AG04450 (cell line): ENCODE measurements around the gene MMD. TPM values are rescaled to one million over a fixed set of nuclear protein-coding genes. Genes with fewer than 3 reads are reported as not detected.

ENCODE experiments used
- CTCF ChIA-PET: fragments of 300-600, 350-600 bp; formaldehyde crosslinking; extraction: SDS; loops from one replicate; lab custom pipeline; 2022; ENCODE audit warnings: antibody characterized with exemption, inconsistent platforms; lab: Charles Lee
- POLR2A ChIA-PET: fragments of 350-600 bp; formaldehyde crosslinking; extraction: SDS; loops from one replicate; lab custom pipeline; 2021; ENCODE audit warnings: antibody characterized with exemption, inconsistent platforms; lab: Yijun Ruan, JAX
- DNase-seq: peaks from one replicate; pipeline ENCODE4 v3.0.0-alpha.2; 2011; ENCODE audit warnings: low read depth, low spot score
- H3K27ac ChIP-seq: one replicate; pipeline ENCODE4 v1.5.1; 2012; ENCODE audit warnings: low read depth, low read length, control low read depth
- H3K27me3 ChIP-seq: one replicate; pipeline ENCODE4 v1.6.0; 2012; ENCODE audit warnings: low read length; ENCODE audit not compliant: control insufficient read depth, insufficient read depth
- H3K4me3 ChIP-seq: 2 replicates; pipeline ENCODE4 v1.5.1; 2011; ENCODE audit warnings: mild to moderate bottlenecking, low read depth, low read length, control low read depth
- H3K9me3 ChIP-seq: 2 replicates; pipeline ENCODE4 v1.5.1; 2012; ENCODE audit warnings: low read length; ENCODE audit not compliant: control insufficient read depth, insufficient read depth
- CTCF ChIP-seq: IDR thresholded peaks from 2 replicates; pipeline ENCODE4 v1.5.1; 2011; ENCODE audit warnings: low read depth, low read length, control low read depth, inconsistent platforms
- polyA plus RNA-seq: library from polyadenylated mRNA; depleted of rRNA; stranded (reverse); fragments of >200 nt; gene quantifications from 2 replicates; pipeline ENCODE4 v1.2.3, GENCODE V29; 2011

The MMD gene
- polyA plus RNA-seq, 1 experiment: 41.6 TPM

GRCh38 chr17:55462234-55462633, 40.6 kb upstream of the MMD start:
- no peak for TF ChIP-seq CTCF
- Histone ChIP-seq H3K27ac (no peak overlapping the region), H3K4me3 (no peak overlapping the region), H3K27me3 (no peaks in the 10 kb centered on the region), H3K9me3 (no peaks in the 10 kb centered on the region)
- ChIA-PET POLR2A (no interaction called here), CTCF (interaction anchor here (2.7 kb wide), 1 partner anchor 52 kb away, joined by 8 read pairs; no protein-coding TSS in a partner anchor)
- DNase-seq: no peak

DNA sequence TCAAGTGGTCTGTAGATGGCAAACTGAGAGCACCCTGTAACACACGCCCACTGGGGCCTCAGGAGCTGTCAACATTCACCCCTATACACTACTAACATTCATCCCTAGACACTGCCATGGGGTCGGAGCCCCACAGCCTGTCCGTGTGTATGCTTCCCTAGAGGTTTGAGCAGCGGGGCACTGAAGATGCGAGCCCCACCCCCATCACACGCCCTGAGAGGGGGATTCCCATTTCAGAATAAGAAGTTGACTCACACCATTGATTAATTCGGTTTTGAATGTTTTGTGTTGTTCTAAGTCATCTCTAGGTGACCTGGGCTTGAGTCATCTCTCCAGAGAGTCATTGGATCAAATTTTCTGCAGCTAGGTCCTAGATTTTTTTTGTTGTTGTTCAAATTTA, 37.3 kb upstream of the MMD start:
- Histone ChIP-seq H3K27ac (no peak overlapping the region), H3K9me3 (no peaks in the 10 kb centered on the region), H3K27me3 (no peaks in the 10 kb centered on the region), H3K4me3 (no peak overlapping the region)
- POLR2A ChIA-PET: interaction anchor here (1.4 kb wide), 1 partner anchor 25 kb away, joined by 4 read pairs; no protein-coding TSS in a partner anchor
- CTCF ChIA-PET: interaction anchor here (1.3 kb wide), 1 partner anchor 142 kb away, joined by 3 read pairs; no protein-coding TSS in a partner anchor
- no peak for DNase-seq
- TF ChIP-seq CTCF: no peak

GRCh38 chr17:55458287-55458900, 36.8 kb upstream of the MMD start:
- Histone ChIP-seq H3K27ac (no peak overlapping the region), H3K9me3 (no peaks in the 10 kb centered on the region), H3K27me3 (no peaks in the 10 kb centered on the region), H3K4me3 (no peak overlapping the region)
- CTCF ChIA-PET: interaction anchor here (1.3 kb wide), 1 partner anchor 143 kb away, joined by 3 read pairs; no protein-coding TSS in a partner anchor
- DNase-seq: no peak
- no peak for TF ChIP-seq CTCF
- POLR2A ChIA-PET: interaction anchor here (1.4 kb wide), 1 partner anchor 25 kb away, joined by 4 read pairs; no protein-coding TSS in a partner anchor

- H3K9me3 ChIP-seq: no peaks in the 10 kb centered on the region
- no peak overlapping the region for H3K27ac ChIP-seq
- no peaks in the 10 kb centered on the region for H3K27me3 ChIP-seq
- DNase-seq: no peak
- CTCF ChIA-PET: no interaction called here
- H3K4me3 ChIP-seq: no peak overlapping the region
- TF ChIP-seq CTCF: no peak
- POLR2A ChIA-PET: no interaction called here
Observed at GRCh38 chr17:55456307-55457240, 34.9 kb upstream of the MMD start.
